Measurements from ENCODE around the gene KLHL4.
"Not testable (repeated sequence)": the region's sequence is repeated elsewhere in the genome, so short reads cannot be mapped to it uniquely, and the experiment has no call there.

KLHL4 gene, protein sequence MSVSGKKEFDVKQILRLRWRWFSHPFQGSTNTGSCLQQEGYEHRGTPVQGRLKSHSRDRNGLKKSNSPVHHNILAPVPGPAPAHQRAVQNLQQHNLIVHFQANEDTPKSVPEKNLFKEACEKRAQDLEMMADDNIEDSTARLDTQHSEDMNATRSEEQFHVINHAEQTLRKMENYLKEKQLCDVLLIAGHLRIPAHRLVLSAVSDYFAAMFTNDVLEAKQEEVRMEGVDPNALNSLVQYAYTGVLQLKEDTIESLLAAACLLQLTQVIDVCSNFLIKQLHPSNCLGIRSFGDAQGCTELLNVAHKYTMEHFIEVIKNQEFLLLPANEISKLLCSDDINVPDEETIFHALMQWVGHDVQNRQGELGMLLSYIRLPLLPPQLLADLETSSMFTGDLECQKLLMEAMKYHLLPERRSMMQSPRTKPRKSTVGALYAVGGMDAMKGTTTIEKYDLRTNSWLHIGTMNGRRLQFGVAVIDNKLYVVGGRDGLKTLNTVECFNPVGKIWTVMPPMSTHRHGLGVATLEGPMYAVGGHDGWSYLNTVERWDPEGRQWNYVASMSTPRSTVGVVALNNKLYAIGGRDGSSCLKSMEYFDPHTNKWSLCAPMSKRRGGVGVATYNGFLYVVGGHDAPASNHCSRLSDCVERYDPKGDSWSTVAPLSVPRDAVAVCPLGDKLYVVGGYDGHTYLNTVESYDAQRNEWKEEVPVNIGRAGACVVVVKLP

DNA sequence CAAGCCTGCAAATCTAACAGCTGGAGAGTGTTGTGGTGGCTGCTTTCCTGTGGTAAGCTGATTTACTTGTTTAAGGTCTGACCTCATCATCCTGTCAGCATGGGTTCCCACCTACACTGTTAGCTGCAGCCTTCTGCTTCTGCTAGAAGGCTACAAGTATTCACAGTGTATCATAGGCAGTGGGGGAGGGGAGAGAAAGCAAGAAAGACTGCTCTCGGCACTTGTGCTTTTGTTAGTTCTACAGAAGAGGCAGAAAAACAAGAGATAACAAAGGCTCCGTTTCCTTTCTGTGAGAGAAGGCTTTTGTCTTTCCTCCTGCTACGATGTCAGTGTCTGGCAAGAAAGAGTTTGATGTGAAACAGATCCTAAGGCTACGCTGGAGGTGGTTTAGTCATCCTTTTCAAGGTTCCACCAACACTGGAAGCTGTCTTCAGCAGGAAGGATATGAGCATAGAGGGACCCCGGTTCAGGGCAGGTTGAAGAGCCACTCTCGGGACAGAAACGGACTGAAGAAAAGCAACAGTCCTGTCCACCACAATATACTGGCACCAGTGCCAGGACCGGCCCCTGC, at the start of gene KLHL4:
KLHL4 (plus strand) TSS at position 232 of the 571 bp plus-strand sequence; CDS start at position 324, 92 bp downstream.
- peak in 51 of 58 donors; percentile 0 to 69 (median 17) for DNase-seq

GRCh38 chrX:87468941-87469340, 48.7 kb upstream of the KLHL4 start:
- no peak for DNase-seq

DNA sequence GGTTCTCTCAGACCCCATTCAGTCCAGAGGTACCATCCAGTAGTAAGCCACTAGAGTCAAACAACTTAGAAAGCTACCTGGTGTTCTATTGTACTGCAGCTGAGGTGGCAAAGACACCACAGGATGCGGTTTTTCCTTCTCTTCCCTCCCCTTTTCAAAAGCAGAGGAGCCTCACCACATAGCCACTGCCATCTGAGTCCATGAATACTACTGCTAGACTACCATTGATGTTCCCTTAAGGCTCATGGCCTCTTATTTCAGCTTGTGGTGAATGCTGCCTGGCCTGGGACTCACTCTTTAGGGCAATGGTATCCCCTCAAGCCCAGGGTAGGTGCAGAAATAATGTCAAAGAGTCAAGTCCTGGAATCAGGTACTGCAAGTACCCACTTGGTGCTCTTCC, 41.8 kb upstream of the KLHL4 start:
- DNase-seq = no peak

DNA sequence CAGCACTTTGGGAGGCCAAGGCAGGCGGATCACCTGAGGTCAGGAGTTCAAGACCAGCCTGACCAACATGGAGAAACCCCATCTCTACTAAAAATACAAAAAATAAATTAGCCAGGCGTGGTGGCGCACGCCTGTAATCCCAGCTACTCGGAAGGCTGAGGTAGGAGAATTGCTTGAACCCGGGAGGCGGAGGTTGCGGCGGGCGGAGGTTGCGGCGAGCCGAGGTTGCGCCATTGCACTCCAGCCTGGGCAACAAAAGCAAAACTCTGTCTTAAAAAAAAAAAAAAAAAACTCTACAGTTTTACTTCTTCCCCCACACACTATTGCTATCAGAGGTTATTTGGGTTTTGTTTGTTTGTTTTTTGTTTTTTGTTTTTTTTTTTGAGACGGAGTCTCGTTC, 38.9 kb upstream of the KLHL4 start:
- DNase-seq = not testable (repeated sequence)

DNA sequence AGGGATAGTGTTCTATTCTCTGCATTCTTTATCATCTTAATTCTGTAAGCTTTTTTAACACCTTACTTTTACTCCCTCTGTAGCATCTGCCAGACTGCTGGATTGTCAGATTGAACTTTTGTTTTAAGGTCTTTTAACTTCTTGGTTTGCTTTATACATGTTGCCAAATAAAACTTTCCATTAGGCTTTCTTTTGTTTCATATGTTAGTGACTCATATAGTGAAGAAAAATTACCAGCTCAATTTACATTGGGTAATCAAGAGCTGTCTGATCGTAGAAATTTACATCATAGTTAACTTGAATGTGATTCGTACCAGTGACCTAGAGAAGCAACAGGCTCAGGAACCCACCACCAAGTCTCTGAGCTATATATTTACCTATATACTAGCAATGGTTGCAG, 28.5 kb upstream of the KLHL4 start:
- no peak for DNase-seq

- DNase-seq = no peak
Measured at GRCh38 chrX:87515836-87516235, 1.8 kb upstream of the KLHL4 start.

DNA sequence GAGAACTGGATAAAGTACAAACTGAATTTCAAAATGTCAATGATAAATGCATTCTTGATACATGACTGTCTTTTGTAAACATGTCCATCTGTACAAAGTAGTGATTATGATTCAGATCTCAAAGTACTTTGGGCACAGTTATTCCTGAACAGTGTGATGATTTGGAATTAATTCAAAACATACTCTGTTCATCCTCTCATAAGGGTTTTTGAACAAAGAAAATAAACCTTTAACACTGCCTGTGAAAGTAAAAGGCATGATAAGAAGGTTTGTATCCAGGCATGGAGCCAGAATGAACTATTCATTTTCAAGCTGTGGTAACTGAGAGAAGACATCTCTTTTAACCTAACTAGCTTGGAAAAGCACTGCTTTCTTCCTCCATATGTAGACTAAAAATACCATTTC, 883 bp upstream of the KLHL4 start:
- DNase-seq = no peak

DNA sequence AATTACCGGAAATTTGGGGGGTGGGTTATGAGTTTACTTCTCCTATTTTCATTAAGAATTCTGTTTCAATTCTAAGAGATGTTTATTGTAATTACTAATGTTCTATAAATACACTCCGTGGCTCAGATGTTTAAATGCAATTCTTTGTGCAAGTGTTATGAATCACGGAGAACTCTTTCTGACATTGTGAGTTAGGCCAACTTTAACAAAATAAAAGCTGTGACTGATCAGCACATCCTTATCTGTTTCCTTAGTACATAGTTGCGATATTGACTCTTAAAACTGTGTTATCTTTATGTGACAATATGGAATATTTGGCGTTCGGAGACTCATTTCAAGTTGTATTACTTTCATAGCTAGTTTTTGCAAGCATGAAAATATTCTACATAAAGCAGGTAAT, 902 bp downstream of the KLHL4 start:
- no peak for DNase-seq

DNA sequence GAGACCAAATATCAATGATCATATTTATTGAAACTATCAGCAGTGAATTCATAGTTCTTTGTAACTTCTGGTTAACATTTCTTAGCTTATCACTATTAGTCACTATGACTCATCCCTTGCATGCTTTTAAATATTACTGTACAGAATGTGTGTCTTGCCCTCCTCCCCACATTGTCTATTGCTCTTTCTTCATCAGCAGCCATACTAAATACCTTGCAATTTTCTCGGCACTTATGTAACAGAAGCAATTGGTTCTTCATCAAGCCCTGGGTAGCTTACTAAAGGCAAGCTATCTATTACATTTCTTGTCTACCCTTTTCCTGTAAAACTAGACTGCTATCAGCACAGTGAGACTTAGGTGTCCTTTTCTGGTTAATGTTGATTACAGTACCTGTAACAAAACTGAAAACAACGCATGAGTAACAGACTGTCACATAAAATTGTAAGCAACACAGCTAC, 8.2 kb downstream of the KLHL4 start:
- DNase-seq = no peak

GRCh38 chrX:87526281-87526680, 8.7 kb downstream of the KLHL4 start:
- DNase-seq = no peak

DNA sequence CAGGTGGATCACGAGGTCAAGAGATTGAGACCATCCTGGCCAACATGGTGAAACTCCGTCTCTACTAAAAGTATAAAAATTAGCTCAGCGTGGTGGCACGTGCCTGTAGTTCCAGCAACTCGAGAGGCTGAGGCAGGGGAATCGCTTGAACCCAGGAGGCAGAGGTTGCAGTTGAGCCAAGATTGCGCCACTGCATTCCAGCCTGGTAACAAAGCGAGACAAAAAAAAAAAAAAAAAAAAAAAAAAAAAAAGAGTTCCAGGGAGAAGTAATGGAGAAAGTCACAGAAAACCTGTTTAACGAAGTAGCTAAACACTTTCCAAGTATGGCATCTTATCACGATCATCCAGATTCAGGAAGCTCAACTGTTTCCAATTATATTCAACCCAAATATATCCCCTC, 10.9 kb downstream of the KLHL4 start:
- no peak for DNase-seq

DNA sequence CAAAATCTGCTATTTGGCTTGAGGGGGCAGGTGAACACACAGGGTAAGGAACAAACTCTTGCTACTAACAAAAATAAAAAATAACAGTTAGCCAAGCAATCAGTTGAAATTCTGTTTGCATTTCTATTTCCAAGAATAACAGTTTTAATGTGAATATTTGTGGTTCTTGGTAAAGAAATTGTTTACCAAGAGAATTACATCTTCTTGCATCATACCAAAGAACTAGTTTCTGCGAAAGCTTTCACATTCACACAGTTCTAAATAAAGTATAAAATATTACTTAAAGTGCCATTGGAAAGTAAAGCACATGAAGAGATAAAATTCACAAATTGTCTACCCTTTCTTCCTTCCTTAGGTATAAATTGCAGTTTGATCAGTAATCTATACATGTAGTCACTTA, 54.4 kb downstream of the KLHL4 start:
- DNase-seq = no peak

DNA sequence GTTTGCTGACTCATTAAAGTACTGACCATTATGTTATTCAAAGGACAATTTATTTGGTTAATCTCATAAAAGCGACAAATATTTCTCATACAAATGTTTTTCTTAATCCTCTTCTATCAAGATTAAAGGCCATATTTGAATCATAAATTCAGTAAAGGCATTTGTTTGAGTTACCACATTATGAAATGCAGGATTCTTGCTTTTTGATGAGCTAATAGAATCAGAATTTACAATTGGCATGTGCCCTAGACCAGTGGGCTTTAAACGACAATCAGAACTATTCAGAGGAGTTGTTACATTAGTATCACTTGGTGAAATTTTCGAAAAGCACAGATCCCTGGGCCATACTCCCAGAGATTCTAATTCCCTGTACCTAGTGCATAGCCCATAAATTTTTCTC, 55.3 kb downstream of the KLHL4 start:
- DNase-seq = no peak

GRCh38 chrX:87578978-87579377, 61.4 kb downstream of the KLHL4 start:
- no peak for DNase-seq

- DNase-seq = no peak
Measured at GRCh38 chrX:87580862-87581261, 63.3 kb downstream of the KLHL4 start.

GRCh38 chrX:87582453-87582852, 64.9 kb downstream of the KLHL4 start:
- DNase-seq = no peak

GRCh38 chrX:87583679-87584078, 66.1 kb downstream of the KLHL4 start:
- no peak for DNase-seq

DNA sequence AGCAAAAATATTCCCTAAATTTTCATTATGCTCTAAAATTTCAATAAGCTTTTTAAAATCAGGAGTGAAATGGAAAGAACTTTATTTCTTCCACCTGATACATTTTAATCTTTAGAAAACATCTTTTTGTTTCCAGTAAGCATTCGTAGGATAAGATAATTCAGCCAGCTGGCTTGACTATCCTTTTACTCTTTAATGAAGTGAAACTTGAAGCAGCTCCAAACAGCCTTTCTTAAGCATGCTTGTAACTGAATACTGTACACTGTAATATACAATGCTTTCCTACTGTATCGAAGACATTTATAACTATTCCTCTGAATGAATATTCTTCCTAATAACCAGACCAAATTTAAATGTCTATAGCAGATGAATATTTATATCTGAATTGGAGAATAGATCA, 98.8 kb downstream of the KLHL4 start:
- no peak for DNase-seq

DNA sequence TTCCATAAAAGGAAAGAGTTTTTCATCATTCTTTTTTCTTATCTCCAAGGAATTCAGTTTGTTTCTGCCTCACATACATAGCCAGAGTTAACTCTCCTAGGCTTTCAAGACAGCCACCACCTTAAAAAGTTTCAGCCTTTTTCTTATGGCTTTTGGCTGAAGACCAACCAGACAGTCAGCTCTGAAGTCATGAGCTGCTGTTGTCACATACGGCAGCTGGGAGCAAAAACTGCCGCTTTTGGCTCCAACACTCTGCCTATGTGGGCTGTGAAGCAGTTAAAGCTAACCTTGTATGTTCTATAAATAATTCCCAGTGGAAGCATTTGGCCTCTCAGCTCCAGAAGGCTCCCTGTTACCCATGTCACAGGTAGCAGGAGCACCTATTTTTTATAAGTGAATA, 104.1 kb downstream of the KLHL4 start:
- peak in 19 of 58 donors; percentile 0 to 15 (median 0) for DNase-seq

DNA sequence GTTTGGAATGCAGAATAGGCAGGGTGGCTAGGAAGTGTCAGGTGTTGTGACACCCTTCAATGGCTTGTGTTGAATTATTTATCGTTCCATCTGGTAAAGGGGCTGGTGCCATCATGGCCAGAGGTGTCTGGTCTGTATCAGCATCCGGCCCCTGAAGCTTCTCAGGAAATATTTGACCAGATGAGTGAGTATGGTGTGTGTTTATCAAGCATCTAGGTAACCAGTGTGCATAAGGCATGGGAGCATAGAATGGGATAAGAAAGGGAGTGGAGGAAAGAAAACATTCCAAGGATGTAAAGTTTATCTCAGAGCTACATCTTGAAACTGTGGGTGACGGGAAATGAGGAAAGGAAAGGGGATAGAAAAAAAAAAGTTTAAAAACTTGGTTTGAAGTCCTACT, 109.4 kb downstream of the KLHL4 start:
- no peak for DNase-seq

DNA sequence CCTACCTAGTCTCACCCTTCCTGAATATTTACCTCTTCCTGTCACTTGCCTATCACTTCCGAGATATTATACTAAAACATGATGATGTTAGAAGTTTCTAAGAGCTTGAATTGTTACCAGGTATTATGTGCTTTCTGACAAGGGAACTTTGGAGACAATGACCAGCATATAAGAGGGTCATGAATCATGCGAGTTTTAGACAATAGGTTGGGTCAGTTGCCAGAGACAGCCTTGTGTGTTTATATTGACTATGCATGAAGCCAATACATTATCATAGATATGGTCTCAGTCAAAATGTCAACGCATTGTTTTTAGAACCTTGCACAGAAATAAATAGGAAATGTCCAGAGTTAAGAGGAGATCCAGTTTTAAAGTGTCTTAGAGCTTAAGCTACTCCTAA, 116.8 kb downstream of the KLHL4 start:
- DNase-seq = no peak

DNA sequence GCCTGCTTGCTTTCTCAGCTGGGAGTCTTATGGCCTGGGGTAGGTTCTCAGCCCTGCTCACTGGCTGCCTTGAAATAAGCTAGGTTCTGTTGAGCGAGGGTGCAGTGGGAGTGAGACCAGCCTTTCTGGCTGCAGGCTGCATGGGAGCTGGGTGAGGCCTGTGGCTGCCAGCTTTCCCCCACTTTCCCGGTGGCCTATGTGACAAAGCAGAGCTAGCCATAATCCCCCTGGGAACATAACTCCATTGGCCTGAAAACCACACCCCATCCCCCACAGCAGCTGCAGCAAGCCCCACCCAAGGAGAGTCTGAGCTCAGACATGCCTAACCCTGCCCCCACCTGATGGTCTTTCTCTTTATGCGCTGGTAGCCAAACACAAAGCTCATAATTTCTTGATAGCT, 118.9 kb downstream of the KLHL4 start:
- no peak for DNase-seq

Measured in anterior cingulate cortex (tissue), 58 donors.